GM12872 (cell line): ENCODE measurements around the gene LZTR1.

ENCODE experiments used
- TF ChIP-seq, protein P1 (sequence below): IDR thresholded peaks from 3 replicates; pipeline ENCODE4 v1.5.1; 2011; ENCODE audit warnings: low read depth, mild to moderate bottlenecking, low read length, moderate library complexity; ENCODE audit not compliant: insufficient read depth

The LZTR1 gene

DNA sequence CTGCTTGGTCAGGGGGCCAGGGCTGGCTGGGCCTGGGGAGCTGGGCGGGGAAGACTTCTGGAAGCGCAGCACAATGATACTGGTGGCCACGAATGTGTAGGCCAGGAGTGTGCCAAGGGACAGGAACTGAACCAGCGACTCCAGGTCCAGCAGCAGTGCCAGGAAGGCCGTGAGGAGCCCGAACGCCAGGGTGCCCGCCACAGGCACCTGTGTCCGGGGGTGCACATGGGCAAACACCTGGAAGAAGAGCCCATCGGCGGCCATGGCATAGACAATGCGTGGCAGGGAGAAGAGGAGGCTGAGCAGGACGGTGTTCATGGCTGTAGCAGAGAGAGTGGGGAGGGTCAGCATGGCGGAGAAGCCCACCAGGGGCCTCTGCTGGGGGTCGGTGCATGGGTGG, 47.9 kb downstream of the LZTR1 start:
- TF ChIP-seq, protein P1, sequence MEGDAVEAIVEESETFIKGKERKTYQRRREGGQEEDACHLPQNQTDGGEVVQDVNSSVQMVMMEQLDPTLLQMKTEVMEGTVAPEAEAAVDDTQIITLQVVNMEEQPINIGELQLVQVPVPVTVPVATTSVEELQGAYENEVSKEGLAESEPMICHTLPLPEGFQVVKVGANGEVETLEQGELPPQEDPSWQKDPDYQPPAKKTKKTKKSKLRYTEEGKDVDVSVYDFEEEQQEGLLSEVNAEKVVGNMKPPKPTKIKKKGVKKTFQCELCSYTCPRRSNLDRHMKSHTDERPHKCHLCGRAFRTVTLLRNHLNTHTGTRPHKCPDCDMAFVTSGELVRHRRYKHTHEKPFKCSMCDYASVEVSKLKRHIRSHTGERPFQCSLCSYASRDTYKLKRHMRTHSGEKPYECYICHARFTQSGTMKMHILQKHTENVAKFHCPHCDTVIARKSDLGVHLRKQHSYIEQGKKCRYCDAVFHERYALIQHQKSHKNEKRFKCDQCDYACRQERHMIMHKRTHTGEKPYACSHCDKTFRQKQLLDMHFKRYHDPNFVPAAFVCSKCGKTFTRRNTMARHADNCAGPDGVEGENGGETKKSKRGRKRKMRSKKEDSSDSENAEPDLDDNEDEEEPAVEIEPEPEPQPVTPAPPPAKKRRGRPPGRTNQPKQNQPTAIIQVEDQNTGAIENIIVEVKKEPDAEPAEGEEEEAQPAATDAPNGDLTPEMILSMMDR = no peak

DNA sequence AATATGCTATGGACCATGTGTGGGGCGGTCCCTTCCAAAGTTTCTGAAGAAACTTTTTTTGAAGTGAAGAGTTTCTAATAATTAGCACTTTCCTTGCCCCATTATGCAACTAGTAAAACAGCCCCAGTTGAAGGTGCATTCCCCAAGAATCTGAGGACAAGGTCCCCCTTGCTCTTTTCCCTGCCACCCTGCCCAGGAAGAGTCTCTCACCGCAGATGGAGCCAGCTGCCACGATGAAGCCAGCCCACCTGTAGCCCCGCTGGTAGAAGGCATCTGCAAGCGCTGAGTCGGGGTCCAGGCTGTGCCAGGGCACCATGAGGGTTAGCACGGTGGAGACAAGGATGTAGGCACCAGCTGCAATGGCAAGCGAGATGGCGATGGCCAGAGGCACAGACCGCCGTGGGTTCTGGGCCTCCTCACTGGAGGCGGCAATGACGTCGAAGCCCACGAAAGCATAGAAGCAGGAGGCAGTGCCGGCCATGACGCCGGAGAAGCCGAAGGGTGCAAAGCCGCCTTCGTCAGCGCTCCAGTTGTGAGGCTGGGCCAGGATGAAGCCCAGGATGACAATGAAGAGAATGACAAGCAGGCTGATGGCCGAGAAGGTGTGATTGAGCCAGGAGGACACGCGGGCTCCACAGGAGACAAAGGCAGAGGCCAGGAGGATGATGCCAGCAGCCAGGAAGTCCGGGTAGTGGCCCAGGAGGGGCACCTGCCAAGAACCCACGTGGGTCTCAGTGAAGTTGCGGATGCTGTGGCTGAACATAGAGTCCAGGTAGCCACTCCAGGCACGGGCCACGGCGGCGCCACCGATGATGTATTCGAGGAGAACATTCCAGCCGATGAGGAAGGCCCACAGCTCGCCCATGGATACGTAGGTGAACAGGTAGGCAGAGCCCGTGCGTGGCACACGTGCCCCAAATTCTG, 48.8 kb downstream of the LZTR1 start:
- TF ChIP-seq, protein P1 = no peak

DNA sequence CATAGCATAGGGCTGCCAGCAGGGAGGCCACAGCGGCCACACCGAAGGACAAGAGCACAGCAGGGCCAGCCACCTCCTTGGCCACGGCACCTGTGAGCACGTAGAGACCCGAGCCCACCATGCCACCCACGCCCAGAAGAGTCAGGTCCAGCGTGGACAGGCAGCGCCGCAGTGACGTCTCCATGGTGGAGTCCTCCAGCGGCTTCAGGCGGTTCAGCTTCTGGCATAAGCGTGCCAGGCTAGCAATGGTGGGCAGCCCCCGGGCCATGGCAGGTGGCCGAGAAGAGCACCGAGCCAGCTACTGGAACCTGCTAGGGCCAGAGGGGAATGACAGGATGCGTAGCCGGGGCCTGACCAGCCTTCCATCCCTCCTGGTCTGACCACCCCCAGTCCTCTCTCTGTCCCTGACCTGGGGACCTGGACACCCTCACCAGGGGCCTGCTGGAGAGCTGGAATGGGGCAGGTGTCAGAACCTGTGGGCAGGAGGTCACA, 49.5 kb downstream of the LZTR1 start:
- TF ChIP-seq, protein P1 = no peak

DNA sequence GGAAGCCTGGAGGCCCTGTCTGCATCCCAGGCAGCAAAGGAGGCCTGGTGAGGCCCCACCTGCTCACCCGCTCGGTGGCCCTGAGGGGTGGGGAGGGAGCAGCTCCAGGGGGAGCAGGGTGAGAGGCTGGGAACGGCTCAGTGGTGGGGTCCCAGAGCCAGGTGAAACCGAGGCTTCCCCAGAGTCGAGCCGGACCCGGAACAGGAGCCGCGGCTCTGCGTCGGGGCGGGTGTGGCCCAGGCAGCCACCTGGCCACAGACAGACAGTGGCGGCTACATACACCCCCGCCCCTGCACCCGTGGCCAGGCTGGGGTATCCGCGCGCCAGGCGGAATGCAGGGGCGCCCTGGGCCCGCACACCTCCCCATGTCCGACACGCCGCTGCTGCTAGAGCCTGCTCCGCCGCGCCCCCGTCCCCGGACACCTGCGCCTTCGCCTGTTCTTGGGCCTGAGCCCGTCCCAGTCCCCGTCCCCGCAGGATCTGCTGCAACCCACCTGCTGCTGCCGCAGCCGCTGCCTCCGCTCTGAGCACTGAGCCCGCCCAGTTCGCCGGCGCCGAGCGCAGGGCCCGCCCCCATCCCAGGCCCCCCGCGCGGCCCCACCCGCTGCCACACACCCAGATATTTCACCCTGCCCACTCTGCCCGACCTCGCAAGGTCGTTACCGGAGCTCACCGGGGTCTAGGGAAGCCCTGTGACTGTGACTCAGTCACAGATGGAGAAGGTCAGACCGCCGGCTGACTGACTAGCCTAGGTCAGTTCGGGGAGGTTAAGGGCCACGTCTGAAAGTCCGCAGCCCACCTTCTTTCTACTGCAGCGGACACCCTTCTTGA, 50.2 kb downstream of the LZTR1 start, which contains the start of gene SLC7A4:
SLC7A4 (minus strand) TSS at position 525 of the 831 bp plus-strand sequence. CDS start 749 bp downstream, outside the sequence.
- TF ChIP-seq, protein P1 = no peak

DNA sequence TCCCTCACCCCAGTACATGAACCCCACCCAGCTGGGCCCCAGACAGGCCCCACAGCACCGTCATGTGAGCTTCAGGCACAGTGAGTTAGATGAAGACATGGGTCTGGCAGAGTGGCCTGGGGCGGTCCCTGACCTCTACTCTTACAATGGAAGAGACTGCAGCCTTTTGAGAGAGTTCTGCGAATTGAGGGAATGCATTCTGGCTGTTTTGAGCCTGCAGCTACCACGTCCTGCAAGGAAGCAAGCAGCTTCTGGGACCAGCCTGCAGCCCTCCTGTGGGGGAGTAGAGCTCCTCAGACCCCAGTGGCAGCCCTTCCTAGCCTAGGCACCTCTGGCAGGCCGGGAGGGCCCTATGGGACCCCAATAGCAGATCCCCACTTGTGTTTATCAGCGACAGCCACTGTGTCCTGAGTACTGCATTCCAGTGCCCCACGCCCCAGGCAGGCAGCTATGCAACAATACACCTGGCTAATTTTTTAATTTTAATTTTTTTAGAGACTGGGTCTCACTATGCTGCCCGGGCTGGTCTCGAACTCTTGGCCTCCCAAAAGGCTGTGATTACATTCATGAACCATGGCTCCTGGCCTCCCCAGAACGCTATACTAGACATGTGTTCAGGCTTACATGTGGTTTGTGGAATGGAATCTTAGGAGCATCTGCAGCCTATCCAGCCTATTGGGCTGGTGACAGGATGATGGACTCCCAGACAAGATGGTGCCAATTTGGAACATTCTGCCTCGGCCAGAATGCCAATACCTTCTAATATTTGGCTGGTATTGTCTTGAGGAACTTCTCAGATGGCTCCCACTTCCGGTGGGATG, 51.0 kb downstream of the LZTR1 start:
- TF ChIP-seq, protein P1 = no peak

DNA sequence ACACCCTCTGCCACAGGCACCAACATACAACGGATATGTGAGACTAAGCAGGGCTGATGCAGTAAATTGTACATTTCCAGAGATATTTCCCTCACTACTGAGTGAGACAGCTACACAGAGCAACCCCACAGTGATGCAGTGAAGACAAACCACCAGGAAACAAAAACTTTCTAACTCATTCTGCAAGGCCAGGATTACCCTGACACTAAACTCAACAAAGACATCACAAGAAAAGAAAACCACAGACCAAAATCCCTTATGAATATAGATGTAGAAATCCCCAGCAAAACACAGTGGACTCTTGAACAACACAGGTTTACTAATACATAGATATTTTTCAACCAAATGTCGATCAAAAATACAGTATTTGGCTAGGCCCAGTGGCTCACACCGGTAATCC, 51.8 kb downstream of the LZTR1 start:
- TF ChIP-seq, protein P1 = no peak
